H1 (cell line): ENCODE results near the gene CCPG1. TPM values are rescaled to one million over a fixed set of nuclear protein-coding genes. Genes with fewer than 3 reads are reported as not detected.

Experiments used
- EGR1 ChIP-seq: IDR thresholded peaks from 2 replicates; pipeline ENCODE4 v1.6.1; 2011; ENCODE audit warnings: low read depth, low read length, borderline replicate concordance
- HDAC6 ChIP-seq: IDR thresholded peaks from one replicate; pipeline ENCODE4 v1.7.1; 2012; ENCODE audit warnings: low read depth, mild to moderate bottlenecking, inconsistent platforms, low read length, moderate library complexity
- RAD21 ChIP-seq, 2 experiments: IDR thresholded peaks in 1 of 2; conservative IDR thresholded peaks in 1 of 2; 2 replicates each; pipeline ENCODE4 v1.6.1; 2011; ENCODE audit warnings: low read depth in 2 of 2, low read length in 2 of 2, improper control_type of control experiment in 1 of 2, inconsistent platforms in 1 of 2, mild to moderate bottlenecking in 1 of 2, moderate library complexity in 1 of 2
- RFX5 ChIP-seq: IDR thresholded peaks from 2 replicates; pipeline ENCODE4 v1.6.1; 2011; ENCODE audit warnings: low read depth, low read length, improper control_type of control experiment, borderline replicate concordance
- polyA plus RNA-seq, 7 experiments: library from polyadenylated mRNA; depleted of rRNA in 3 of 7; stranded (reverse) in 5 of 7; unstranded in 2 of 7; fragments of >200 nt in 5 of 7; fragments of 200-250 nt in 2 of 7; gene quantifications; 1 replicate in 5 of 7; 2 replicates in 1 of 7; 4 replicates in 1 of 7; pipeline versions ENCODE4 v1.2.1 to v1.2.3, GENCODE V29; 2011 to 2013; ENCODE audit warnings: missing spikeins in 2 of 7, mixed read lengths in 2 of 7
- total RNA-seq: library from RNA; stranded (reverse); fragmentation: NEBNext Ultra II Directional; extraction: Animal tissue kit (Norgen Biotek cat#: 25700); gene quantifications from 2 replicates; pipeline ENCODE4 v1.2.1, GENCODE V29; 2021
- TF ChIP-seq, protein P1 (sequence below): IDR thresholded peaks from 2 replicates; pipeline ENCODE4 v1.6.1; 2012; ENCODE audit warnings: low read length, inconsistent platforms

Gene CCPG1
- total and polyA plus RNA-seq, 2 of the 8 experiments (the other 6 are each of a cell fraction or from before 2014, with no cell fraction given) = 2.3 to 13.2 TPM

DNA sequence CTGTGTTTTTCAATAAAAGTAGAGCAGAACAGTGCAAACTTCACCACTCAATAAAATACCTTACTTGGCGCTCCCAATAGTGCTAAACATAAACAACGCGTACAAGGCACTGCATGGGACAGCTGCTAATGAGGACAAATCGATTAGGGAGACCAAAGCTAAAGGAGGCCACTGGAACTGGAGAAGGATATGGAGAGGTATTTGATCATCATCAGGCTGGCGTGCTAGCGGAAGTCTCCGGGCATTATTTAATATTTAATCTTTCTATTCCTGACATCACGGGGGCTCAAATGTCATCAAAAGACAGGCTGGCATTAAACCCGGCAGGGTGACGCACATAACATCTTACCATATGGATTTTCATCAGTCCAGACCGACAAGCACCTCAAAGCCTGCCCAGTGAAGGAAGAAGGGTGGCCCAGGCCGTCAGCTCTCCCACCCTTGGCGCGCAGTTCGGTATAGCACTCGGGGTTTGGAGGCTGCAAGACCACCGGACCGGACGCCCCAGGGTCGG, 604 bp downstream of the CCPG1 start (continued):
- TF ChIP-seq, protein P1, sequence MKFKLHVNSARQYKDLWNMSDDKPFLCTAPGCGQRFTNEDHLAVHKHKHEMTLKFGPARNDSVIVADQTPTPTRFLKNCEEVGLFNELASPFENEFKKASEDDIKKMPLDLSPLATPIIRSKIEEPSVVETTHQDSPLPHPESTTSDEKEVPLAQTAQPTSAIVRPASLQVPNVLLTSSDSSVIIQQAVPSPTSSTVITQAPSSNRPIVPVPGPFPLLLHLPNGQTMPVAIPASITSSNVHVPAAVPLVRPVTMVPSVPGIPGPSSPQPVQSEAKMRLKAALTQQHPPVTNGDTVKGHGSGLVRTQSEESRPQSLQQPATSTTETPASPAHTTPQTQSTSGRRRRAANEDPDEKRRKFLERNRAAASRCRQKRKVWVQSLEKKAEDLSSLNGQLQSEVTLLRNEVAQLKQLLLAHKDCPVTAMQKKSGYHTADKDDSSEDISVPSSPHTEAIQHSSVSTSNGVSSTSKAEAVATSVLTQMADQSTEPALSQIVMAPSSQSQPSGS = no peak
- TF ChIP-seq RFX5 (no peak), EGR1 (no peak), RAD21 (IDR thresholded peaks at IDR 0.05 in 1 of 2, conservative IDR thresholded peaks at IDR 0.05 in 1 of 2; ENCODE audit: low read depth in 2 of 2, low read length in 2 of 2) (no peak), HDAC6 (no peak)
